Activated CD4-positive, alpha-beta T cell treated with anti-CD3 and anti-CD28 coated beads for 36 hours (primary cell): Measurements from ENCODE around the gene FGD1. TPM values are rescaled to one million over a fixed set of nuclear protein-coding genes. Genes with fewer than 3 reads are reported as not detected.

ENCODE experiments used
- ATAC-seq: fragments of 200-7000 bp; cut with Tn5 transposase; one replicate; pipeline ENCODE4 v1.10.0; 2021; ENCODE audit warnings: mild to moderate bottlenecking, moderate library complexity
- CTCF ChIA-PET: fragments of 350-600 bp; sonication (Branson Sonifier 250); formaldehyde crosslinking; loops from one replicate; lab custom pipeline; 2021; ENCODE audit warnings: antibody characterized with exemption; lab: Charles Lee
- POLR2A ChIA-PET: fragments of 350-600 bp; sonication (Branson Sonifier 250); formaldehyde crosslinking; loops from one replicate; lab custom pipeline; 2021; ENCODE audit warnings: antibody characterized with exemption, inconsistent platforms; lab: Charles Lee
- DNase-seq: peaks from one replicate; pipeline ENCODE4 v3.0.0-alpha.2; 2020
- H3K27ac Mint-ChIP-seq: one replicate; pipeline ENCODE4 v1.8.0; 2021; ENCODE audit warnings: mixed read lengths
- H3K27me3 Mint-ChIP-seq: one replicate; pipeline ENCODE4 v1.8.0; 2021; ENCODE audit warnings: mixed read lengths
- H3K36me3 Mint-ChIP-seq: one replicate; pipeline ENCODE4 v1.8.0; 2021; ENCODE audit warnings: low read depth, mixed read lengths
- H3K4me1 Mint-ChIP-seq: one replicate; pipeline ENCODE4 v1.8.0; 2021; ENCODE audit warnings: mixed read lengths
- H3K4me3 Mint-ChIP-seq: one replicate; pipeline ENCODE4 v1.8.0; 2021; ENCODE audit warnings: mild to moderate bottlenecking, moderate library complexity, mixed read lengths
- H3K9me3 Mint-ChIP-seq: one replicate; pipeline ENCODE4 v1.8.0; 2021; ENCODE audit warnings: low read depth, mixed read lengths
- intact Hi-C, 2 experiments: fragments of 100-400 bp; cut with DNase I in 1 of 2; cut with micrococcal nuclease in 1 of 2; formaldehyde crosslinking; loops; one replicate each; pipeline versions ENCODE4 v1.14.2 to v1.15.1; 2022 to 2024; cut with DNase I, micrococcal nuclease
- total RNA-seq, 2 experiments: library from RNA; stranded (reverse); gene quantifications; one replicate each; pipeline ENCODE4 v1.2.3, GENCODE V29; 2021

FGD1 gene
- total RNA-seq, 2 experiments from 2014 or later = 0.18 to 0.28 TPM

GRCh38 chrX:54423161-54423888 lies 72.7 kb downstream of the FGD1 start:
- DNase-seq (peak; percentile 28), ATAC-seq (peak; percentile 58)
- H3K27ac Mint-ChIP-seq = no peak overlapping the region
- H3K4me1 Mint-ChIP-seq = no peaks in the 10 kb centered on the region
- ChIA-PET CTCF (no interaction called here), POLR2A (no interaction called here)
- no peaks in the 10 kb centered on the region for H3K36me3 Mint-ChIP-seq
- no peaks in the 10 kb centered on the region for H3K27me3 Mint-ChIP-seq
- intact Hi-C loops = loop anchor here in 1 of 2 experiments (5.0 kb wide), 2 partner anchors 364 to 634 kb away; no protein-coding TSS in a partner anchor
- H3K4me3 Mint-ChIP-seq = no peak overlapping the region
- no peaks in the 10 kb centered on the region for H3K9me3 Mint-ChIP-seq

GRCh38 chrX:54422168-54422567 lies 73.9 kb downstream of the FGD1 start:
- H3K27me3 Mint-ChIP-seq = peaks cover 1% of the 10 kb centered on the region
- no peaks in the 10 kb centered on the region for H3K36me3 Mint-ChIP-seq
- DNase-seq (no peak), ATAC-seq (no peak)
- ChIA-PET CTCF (no interaction called here), POLR2A (no interaction called here)
- H3K9me3 Mint-ChIP-seq = no peaks in the 10 kb centered on the region
- H3K27ac Mint-ChIP-seq = no peak overlapping the region
- H3K4me3 Mint-ChIP-seq = no peak overlapping the region
- intact Hi-C loops = loop anchor here in 1 of 2 experiments (5.0 kb wide), 2 partner anchors 365 to 635 kb away; no protein-coding TSS in a partner anchor
- no peaks in the 10 kb centered on the region for H3K4me1 Mint-ChIP-seq

- CTCF ChIA-PET = no interaction called here
- no peak overlapping the region for H3K4me3 Mint-ChIP-seq
- intact Hi-C loops = loop anchor here in 1 of 2 experiments (5.0 kb wide), 2 partner anchors 368 to 638 kb away; no protein-coding TSS in a partner anchor
- no peaks in the 10 kb centered on the region for H3K36me3 Mint-ChIP-seq
- peaks cover 9% of the 10 kb centered on the region for H3K27me3 Mint-ChIP-seq
- no peak overlapping the region for H3K27ac Mint-ChIP-seq
- H3K4me1 Mint-ChIP-seq = peaks cover 3% of the 10 kb centered on the region
- no peaks in the 10 kb centered on the region for H3K9me3 Mint-ChIP-seq
- POLR2A ChIA-PET = no interaction called here
- no peak for ATAC-seq
- no peak for DNase-seq
Measured at GRCh38 chrX:54419559-54420302, 76.3 kb downstream of the FGD1 start.

- POLR2A ChIA-PET = no interaction called here
- no peaks in the 10 kb centered on the region for H3K9me3 Mint-ChIP-seq
Measured at GRCh38 chrX:54416965-54417364, 79.1 kb downstream of the FGD1 start.

GRCh38 chrX:54415534-54416350 lies 80.3 kb downstream of the FGD1 start:
- H3K36me3 Mint-ChIP-seq = no peaks in the 10 kb centered on the region
- H3K4me3 Mint-ChIP-seq = no peak overlapping the region
- CTCF ChIA-PET = interaction anchor here (0.6 kb wide), 1 partner anchor 338 kb away, joined by 3 read pairs; no protein-coding TSS in a partner anchor
- H3K9me3 Mint-ChIP-seq = no peaks in the 10 kb centered on the region
- POLR2A ChIA-PET = no interaction called here
- intact Hi-C loops = no loop called here
- DNase-seq = no peak
- peaks cover 3% of the 10 kb centered on the region for H3K4me1 Mint-ChIP-seq
- H3K27me3 Mint-ChIP-seq = peaks cover 12% of the 10 kb centered on the region
- H3K27ac Mint-ChIP-seq = no peak overlapping the region
- ATAC-seq = no peak

More at GRCh38 chrX:54416965-54417364, 79.1 kb downstream of the FGD1 start:
- peaks cover 3% of the 10 kb centered on the region for H3K4me1 Mint-ChIP-seq
- H3K27me3 Mint-ChIP-seq = peaks cover 12% of the 10 kb centered on the region
- DNase-seq (no peak), ATAC-seq (no peak)
- H3K4me3 Mint-ChIP-seq = no peak overlapping the region
- no peaks in the 10 kb centered on the region for H3K36me3 Mint-ChIP-seq
- H3K27ac Mint-ChIP-seq = no peak overlapping the region
- intact Hi-C loops = no loop called here
- CTCF ChIA-PET = no interaction called here

GRCh38 chrX:54413753-54414152 lies 82.3 kb downstream of the FGD1 start:
- no peak overlapping the region for H3K27ac Mint-ChIP-seq
- peaks cover 12% of the 10 kb centered on the region for H3K27me3 Mint-ChIP-seq
- no peak overlapping the region for H3K4me3 Mint-ChIP-seq
- CTCF ChIA-PET = no interaction called here
- intact Hi-C loops = no loop called here
- ATAC-seq (no peak), DNase-seq (no peak)
- no peaks in the 10 kb centered on the region for H3K36me3 Mint-ChIP-seq
- POLR2A ChIA-PET = no interaction called here
- H3K9me3 Mint-ChIP-seq = no peaks in the 10 kb centered on the region
- H3K4me1 Mint-ChIP-seq = peaks cover 9% of the 10 kb centered on the region

GRCh38 chrX:54411732-54412131 lies 84.3 kb downstream of the FGD1 start:
- ChIA-PET POLR2A (no interaction called here), CTCF (no interaction called here)
- no peaks in the 10 kb centered on the region for H3K9me3 Mint-ChIP-seq
- ATAC-seq (no peak), DNase-seq (no peak)
- intact Hi-C loops = no loop called here
- no peak overlapping the region for H3K4me3 Mint-ChIP-seq
- no peak overlapping the region for H3K27ac Mint-ChIP-seq
- peaks cover 6% of the 10 kb centered on the region for H3K27me3 Mint-ChIP-seq
- no peaks in the 10 kb centered on the region for H3K36me3 Mint-ChIP-seq
- peaks cover 11% of the 10 kb centered on the region for H3K4me1 Mint-ChIP-seq

GRCh38 chrX:54407266-54407665 lies 88.8 kb downstream of the FGD1 start:
- intact Hi-C loops = no loop called here
- H3K9me3 Mint-ChIP-seq = no peaks in the 10 kb centered on the region
- no peaks in the 10 kb centered on the region for H3K36me3 Mint-ChIP-seq
- peaks cover 7% of the 10 kb centered on the region for H3K27me3 Mint-ChIP-seq
- ATAC-seq (no peak), DNase-seq (no peak)
- H3K4me1 Mint-ChIP-seq = peaks cover 7% of the 10 kb centered on the region
- CTCF ChIA-PET = interaction anchor here (0.6 to 0.8 kb wide), 2 partner anchors 10 to 23 kb away, joined by 3 to 4 read pairs; no protein-coding TSS in a partner anchor
- POLR2A ChIA-PET = no interaction called here
- H3K4me3 Mint-ChIP-seq = no peak overlapping the region
- H3K27ac Mint-ChIP-seq = no peak overlapping the region

- CTCF ChIA-PET = interaction anchor here (0.6 kb wide), 1 partner anchor 10 kb away, joined by 4 read pairs; no protein-coding TSS in a partner anchor
- H3K4me1 Mint-ChIP-seq = no peaks in the 10 kb centered on the region
- H3K4me3 Mint-ChIP-seq = no peak overlapping the region
- intact Hi-C loops = no loop called here
- no peaks in the 10 kb centered on the region for H3K36me3 Mint-ChIP-seq
- DNase-seq = no peak
- H3K27me3 Mint-ChIP-seq = no peaks in the 10 kb centered on the region
- POLR2A ChIA-PET = no interaction called here
- no peak overlapping the region for H3K27ac Mint-ChIP-seq
- no peaks in the 10 kb centered on the region for H3K9me3 Mint-ChIP-seq
- ATAC-seq = no peak
Measured at GRCh38 chrX:54397113-54397512, 98.9 kb downstream of the FGD1 start.
